Left renal cortex interstitium (tissue), 4 donors: ENCODE data around the gene NEAT1. TPM values are rescaled to one million over a fixed set of nuclear protein-coding genes. Genes with fewer than 3 reads are reported as not detected.
A peak's percentile ranks its signal among the peaks of the same experiment; 100 is the strongest.
"Not testable (repeated sequence)": the region's sequence is repeated elsewhere in the genome, so short reads cannot be mapped to it uniquely, and the experiment has no call there.

Experiments
- DNase-seq, 4 donors: peaks; one replicate each; pipeline ENCODE4 v3.0.0-alpha.2; 2013; ENCODE audit warnings: low read depth in 4 of 4, low spot score in 2 of 4, missing footprints in 1 of 4
- polyA plus RNA-seq, 4 donors: library from polyadenylated mRNA; unstranded; fragments of 120-200 nt; gene quantifications; one replicate each; pipeline ENCODE4 v1.2.1, GENCODE V29; 2013; ENCODE audit not compliant: insufficient read length in 4 of 4

NEAT1 gene
- polyA plus RNA-seq, 4 donors, result 71.3 to 336 (median 211) TPM

DNA sequence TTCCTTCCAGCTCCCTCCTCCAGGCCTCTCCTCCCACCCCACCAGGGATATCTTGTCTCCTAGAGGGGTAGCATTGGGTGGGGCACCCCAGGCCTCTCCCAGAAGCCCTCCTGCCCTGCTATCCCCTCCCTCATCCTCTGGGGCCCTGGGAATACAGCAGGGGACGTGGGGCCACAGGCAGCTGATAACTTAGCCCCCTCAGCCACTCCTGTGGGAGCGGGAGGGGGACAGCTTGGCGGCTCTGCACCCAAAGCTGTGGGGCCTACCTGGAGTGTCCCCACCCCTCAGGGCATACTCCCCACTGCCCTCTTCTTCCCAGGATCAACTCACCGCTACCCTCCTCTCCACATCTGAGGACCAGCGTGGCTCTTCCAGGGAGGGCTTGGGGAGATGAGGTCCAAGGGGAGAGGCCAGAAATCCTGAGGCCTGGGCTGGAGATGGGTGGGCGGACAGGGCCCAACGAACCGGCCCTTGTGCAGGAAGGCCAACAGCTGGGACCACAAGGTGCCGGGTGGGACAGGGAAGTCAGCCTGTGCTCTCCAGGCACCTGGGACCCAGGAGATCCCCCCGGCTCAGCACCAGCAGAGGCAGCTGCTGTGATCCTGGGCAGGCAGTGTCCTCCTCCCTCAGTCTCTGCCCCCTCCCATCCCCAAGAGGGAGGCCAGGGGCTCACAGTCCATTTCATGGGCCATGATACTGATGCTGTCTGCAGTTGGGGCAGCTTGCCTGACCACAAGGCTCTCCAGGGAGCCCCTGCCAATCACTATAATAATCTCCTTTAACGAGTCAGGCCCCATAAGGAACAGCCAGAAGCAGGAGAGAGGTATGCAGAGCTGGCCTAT lies 23.2 kb downstream of the NEAT1 start:
- no peak for DNase-seq

GRCh38 chr11:65446446-65447277 lies 24.1 kb downstream of the NEAT1 start:
- no peak for DNase-seq

DNA sequence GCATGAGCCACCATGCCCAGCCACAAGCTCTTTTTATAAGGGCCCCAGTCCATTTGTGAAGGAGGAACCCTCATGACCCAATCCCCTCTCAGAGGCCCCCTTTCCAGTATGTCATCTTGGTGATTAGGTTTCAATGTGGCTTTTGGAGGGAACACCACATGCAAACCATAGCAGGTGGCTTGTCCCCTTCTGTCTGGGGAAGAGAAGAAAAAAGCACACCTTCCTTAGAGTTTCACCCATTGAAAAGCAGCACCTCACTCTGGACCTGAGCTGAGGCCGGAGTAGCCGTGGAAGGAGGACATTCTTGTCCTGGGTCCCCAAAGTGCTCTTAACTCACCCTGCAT lies 25.4 kb downstream of the NEAT1 start:
- DNase-seq, result no peak

- DNase-seq, result no peak
Observed at GRCh38 chr11:65448418-65449105, 26.0 kb downstream of the NEAT1 start.

DNA sequence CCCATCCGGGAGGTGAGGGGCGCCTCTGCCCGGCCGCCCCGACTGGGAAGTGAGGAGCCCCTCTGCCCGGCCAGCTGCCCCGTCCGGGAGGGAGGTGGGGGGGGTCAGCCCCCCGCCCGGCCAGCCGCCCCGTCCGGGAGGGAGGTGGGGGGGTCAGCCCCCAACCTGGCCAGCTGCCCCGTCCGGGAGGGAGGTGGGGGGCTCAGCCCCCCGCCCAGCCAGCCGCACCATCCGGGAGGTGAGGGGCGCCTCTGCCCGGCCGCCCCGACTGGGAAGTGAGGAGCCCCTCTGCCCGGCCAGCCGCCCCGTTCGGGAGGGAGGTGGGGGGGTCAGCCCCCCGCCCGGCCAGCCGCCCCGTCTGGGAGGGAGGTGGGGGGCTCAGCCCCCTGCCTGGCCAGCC lies 28.7 kb downstream of the NEAT1 start:
- not testable (repeated sequence) for DNase-seq

- DNase-seq, result not testable (repeated sequence)
Observed at GRCh38 chr11:65452259-65452658, 29.7 kb downstream of the NEAT1 start.

GRCh38 chr11:65452806-65453490 lies 30.4 kb downstream of the NEAT1 start:
- no peak for DNase-seq

DNA sequence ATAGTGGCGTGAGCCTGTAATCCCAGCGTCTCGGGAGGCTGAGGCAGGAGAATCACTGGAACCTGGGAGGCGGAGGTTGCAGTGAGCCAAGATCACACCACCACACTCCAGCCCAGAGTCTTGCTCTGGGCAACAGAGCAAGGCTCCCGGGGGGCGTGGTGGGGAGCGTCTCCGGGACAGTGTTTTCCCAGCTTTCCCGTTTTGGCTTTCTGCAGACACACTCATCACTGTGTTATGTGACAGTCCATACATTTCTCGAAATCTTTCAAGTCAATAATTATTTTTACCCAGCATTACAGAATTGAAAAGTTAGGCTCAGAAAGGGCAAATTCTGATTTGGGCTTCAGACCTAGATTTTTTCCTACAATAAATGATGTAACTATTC lies 31.7 kb downstream of the NEAT1 start:
- DNase-seq, result no peak

DNA sequence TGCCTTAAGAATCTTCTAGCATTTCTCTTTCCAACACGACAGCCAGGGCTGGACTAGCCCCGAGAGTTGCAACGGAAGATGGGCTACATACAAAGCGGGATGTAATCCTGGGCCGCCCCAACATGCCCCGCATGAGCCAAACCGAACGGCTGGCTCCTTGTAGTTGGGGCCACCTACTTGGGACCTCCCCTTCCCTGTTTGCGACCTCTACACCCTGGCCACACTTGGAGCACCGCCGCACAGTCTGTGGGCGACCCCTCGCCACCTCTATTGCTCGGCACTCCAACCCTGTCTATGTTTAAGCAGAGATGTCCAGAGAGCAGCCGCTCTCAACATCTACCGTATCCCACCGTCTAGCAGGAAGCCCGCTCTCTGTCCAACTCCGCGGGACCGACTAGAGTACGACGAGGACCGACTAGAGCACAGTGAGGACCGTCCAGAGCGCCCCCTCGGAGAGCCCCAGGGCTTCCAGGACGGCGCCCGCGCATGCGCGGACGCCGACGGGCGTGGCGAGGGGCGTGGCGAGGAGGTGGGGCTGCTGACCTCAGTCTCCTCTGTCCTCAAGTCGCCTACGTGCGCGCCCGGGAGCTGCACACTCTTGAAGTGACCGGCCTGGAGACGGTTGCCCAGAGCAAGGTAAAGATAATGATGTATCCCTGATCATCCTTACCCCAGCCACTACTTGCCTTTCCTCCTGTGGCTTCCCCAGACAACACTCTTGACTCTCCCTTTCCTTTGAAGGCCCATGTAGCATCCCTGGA lies 32.3 kb downstream of the NEAT1 start:
- DNase-seq, result peak in 3 of 4 donors; percentile 77 to 86 (median 83)

DNA sequence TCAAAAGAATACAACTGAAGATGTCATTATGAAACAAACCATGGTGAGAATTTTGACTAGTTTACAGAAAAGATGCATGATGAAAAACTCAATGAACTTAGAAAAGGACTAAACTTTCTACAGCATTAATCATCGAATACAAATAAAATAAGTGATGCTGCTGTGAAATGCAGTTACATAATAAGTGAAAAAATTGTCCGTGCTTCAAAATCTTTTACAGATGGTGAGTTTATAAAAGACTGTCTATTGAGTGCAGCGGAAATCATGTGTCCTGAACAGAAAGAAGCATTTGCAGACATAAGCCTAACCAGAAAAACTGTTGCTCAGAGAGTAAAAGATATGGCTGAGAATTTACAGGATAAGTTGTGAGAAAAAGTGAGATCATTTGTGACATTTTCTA lies 33.8 kb downstream of the NEAT1 start:
- no peak for DNase-seq

DNA sequence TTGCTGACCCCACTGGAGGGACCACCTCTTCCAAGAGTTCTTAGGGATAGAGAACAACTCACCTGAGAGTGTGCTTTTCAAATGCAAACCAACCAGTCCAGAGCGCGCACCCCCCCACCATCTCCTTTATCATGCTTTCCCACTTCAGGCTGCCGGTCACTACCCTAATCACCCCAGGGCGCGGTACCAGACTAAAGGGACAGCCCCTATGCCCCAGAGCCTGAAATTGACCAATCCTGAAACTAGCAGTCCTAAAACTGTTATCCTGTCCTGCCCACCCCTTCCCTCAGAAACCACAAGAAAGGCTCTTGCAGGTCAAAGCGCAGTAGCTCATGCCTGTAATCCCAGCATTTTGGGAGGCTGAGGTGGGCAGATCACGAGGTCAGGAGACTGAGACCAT lies 37.0 kb downstream of the NEAT1 start:
- DNase-seq, result no peak

- not testable (repeated sequence) for DNase-seq
Observed at GRCh38 chr11:65465471-65465870, 42.9 kb downstream of the NEAT1 start.

- DNase-seq, result not testable (repeated sequence)
Observed at GRCh38 chr11:65467306-65467705, 44.7 kb downstream of the NEAT1 start.

- no peak for DNase-seq
Observed at GRCh38 chr11:65468874-65469333, 46.3 kb downstream of the NEAT1 start.

GRCh38 chr11:65470433-65471049 lies 47.9 kb downstream of the NEAT1 start:
- no peak for DNase-seq

DNA sequence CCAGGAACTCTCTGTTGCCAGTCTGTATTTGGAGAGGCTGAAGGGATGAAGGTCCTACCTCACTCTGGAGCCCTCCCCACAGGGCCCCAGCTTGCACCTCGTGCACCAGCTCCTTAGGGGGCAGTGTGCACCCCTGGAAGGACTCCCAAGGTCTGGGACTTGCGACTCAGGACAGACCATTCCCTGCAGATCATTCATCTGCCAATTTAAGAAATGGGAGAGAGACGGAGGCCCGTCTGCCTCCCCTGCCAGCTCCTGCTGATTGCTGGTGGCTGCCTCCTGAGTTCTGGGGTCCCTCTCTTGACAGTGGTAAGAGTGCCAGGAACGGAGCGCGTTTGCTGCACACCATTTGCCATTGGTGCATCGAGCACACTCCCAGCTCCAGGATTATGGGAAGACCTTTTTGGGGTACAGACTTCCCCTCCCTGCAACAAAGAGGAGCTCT lies 48.9 kb downstream of the NEAT1 start:
- no peak for DNase-seq

DNA sequence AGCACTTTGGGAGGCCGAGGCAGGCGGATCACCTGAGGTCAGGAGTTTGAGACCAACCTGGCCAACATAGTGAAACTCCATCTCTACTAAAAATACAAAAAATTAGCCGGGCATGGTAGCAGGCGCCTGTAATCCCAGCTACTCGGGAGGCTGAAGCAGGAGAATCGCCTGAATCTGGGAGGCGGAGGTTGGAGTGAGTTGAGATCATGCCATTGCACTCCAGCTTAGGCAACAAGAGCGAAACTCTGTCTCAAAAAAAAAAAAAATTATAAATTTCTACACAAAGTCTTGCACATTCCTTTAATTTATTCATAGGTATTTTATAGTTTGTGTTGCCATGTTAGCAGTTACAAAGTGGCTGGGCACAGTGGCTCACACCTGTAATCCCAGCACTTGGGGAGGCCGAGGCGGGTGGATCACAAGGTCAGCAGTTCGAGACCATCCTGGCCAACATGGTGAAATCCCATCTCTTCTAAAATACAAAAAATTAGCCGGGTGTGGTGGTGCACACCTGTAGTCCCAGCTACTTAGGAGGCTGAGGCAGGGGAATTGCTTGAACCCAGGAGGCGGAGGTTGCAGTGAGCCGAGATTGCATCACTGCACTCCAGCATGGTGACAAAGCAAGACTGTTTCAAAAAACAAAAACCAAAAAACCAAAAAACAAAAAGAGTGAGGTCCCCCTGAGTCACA lies 50.1 kb downstream of the NEAT1 start:
- not testable (repeated sequence) for DNase-seq

GRCh38 chr11:65473278-65473860 lies 50.8 kb downstream of the NEAT1 start:
- no peak for DNase-seq
